GM21717 (cell line): ENCODE measurements around the gene HTR1D.

Source experiments
- ATAC-seq: cut with Tn5 transposase; IDR thresholded peaks from one replicate; pipeline ENCODE4 v1.9.1; 2021; ENCODE audit warnings: mild to moderate bottlenecking, moderate library complexity; ENCODE audit not compliant: unreplicated experiment

The HTR1D gene

DNA sequence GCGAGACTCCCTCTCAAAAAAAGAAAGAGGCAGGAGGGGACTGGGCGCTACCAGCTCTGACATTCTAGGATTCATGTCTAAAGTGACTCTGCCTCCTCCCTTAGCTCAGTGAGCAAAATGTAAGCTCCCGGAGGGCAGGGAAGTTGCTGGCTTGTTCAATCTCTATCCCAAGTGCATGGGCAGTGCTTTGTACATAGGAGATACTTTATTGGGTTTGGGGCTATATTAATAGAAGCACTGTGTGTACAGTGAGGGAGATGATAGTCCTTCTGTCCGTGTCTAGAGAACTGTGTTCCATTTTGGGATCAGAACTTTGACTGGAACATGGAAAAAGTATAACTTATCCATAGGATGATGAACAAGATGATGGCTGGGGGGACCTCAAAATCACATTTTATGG is 31.9 kb downstream of the HTR1D start:
- no peak for ATAC-seq

DNA sequence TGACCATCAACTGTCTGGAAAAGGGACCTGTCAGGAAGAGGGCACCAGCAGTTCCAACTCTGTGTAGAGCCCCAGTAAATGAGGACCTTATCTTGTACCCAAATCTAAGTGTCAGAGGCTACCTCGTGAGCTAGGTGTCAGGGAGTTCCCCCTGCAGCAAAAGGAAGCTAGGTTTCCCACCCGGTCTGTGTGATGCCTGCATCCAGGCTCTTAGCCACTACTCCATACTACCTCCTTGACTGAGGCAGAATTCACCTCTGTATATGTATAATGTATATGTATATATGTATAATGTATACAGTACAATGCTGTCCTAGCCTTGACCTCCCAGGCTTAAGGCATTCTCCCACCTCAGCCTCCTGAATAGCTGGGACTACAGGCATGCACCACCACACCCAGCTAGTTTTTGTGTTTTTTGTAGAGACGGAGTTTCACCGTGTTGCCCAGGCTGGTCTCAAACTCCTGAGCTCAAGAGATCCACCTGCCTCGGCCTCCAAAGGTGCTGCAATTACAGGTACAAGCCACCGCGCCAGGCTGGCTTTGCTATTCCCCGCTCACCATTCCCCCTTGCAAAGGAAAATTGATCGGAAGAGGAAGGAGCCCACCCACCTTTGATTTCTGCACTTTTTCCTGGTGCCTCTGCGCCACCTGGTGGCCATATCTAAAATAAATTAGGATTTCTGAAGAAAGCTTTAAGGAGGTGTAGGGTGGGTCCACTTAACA is 32.9 kb downstream of the HTR1D start:
- no peak for ATAC-seq

DNA sequence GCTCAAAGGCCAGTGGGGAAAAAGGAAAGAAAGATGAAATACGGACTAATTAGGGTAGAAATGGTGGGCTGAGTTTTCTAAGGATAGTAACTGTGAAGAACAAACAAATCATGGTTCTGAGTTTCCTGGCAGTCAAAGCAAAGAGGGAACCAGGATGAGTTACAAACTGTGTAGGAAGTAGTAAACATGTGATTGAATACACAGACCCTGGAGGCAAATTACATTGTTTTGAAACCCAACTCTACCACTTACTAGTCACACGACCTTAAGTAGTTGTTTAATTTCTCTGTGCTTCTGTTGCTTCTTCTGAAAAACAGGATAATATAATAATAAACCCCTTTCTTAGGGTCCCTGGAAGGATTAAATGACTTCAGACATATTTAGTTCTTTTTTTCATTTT is 37.4 kb downstream of the HTR1D start:
- ATAC-seq, result no peak

DNA sequence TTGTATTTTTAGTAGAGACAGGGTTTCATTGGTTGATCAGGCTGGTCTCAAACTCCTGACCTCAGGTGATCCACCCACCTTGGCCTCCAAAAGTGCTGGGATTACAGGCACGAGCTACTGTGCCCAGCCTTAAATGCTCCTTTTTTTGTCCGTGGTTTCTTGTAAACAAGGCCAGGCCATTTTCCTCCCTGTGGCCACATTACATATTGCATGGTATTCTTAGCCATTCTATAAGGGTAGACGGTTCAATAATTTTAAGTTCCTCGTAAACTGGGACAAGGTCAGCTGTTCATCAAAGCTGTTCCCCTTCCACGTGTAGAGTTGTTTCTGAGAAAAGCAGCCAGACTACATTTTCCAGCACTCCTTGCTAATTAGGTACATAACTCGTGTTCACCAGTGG is 38.4 kb downstream of the HTR1D start:
- no peak for ATAC-seq

DNA sequence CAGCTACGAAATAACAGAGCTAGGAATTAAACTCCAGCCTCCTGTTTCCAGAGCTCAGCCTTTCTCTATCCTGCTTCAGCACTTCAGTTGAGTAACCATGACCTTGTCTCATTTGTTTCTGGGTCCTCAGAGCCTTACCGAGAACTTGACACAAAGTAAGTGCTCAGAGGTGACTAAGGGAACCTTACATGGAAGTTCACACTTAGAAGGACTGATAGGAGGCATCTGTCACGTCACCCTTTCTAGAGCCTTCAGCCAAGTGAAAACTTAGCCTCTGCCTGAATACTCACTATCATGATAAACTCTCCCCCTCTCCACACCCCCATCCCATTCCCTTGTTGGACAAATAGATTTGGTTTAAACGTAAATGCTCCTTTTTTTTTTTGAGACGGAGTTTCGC is 38.9 kb downstream of the HTR1D start:
- ATAC-seq, result no peak

DNA sequence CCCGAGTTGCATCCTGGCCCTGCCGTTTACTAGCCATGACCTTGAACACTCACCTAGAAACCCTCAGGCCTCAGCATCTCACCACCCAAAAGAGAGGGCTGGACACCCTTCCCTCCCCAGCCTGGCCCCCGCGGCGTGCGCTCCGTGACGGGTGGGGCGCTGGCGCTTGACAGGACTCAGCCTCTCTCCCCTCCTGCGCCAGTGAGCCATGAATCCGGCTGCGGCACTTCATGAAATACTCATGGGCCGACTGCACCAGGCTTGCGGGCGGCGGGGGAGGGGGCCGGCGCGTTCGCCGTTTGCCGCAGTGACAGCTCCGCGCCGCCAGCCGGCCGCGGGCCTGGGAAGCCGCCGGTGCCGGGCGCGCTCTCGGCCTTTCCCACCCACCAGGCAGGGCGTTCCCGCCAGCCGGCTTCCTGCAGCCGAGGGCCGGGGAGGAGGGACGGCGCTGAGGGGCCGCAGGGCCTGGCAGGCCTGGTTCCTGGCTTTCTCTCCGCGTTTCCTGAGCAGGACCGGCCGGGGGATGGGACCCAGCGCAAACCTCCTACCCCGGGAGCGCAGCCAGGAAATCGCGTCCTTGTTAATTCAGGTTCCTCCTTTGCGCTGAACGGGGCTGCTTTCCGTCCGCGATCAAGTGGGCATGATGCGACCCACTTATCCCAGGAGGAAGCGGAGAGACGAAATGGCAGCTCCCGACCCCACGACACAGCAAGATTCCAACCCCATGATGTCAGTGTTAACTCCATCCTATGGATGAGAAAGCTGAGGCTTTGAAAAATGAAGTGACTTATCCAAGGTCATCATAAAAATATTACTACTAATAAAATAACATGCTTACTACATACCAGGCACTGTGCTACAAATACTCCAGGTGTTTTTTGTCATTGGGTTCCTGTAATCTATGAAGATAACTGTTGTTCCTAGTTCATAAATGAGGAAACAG is 39.6 kb downstream of the HTR1D start:
- ATAC-seq, result no peak

DNA sequence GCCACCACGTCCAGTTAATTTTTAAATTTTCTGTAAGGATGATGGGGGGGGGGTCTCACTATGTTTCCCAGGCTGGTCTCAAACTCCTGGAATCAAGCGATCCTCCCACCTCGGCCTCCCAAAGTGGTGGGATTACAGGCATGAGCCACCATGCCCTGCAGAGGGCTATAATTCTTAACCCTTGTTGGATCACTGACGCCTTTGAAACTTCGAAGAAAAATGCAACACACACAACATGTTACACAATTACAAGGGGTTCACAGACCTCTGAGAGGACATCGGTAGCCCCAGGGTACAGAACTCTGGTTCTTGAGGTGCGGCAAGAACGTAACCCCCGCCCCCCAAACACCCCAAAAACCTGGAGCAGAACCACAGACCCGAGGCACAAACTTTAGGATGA is 40.3 kb downstream of the HTR1D start:
- no peak for ATAC-seq

DNA sequence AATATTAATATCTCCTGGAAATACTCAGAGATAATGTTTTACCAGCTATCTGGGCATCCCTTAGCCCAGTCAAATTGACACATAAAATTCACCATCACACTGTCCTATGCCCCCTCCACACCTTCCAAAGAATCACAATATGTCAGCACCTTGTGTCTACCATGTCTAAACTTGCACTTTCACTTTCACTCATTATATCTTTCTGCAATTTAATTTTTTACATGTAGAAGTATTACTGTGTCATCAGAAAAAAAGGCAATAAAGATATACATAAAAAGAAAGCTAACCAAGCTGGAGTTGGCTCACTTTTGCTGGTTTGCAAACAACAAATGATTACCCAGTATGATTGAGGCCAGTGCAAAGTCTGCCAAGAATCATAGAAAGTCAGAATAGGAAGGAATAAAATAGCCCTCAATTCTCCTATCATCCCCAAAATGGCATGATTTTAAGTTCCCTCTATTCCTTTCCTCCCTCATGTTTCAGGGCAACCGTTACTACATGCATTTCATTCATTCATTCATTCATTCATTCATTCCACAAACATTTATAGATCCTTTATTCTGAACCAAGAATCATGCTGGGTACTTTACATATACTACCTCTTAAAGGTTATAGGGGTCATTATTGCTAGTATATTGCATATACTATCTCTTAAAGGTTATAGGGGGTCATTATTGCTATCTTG is 42.7 kb downstream of the HTR1D start:
- no peak for ATAC-seq

DNA sequence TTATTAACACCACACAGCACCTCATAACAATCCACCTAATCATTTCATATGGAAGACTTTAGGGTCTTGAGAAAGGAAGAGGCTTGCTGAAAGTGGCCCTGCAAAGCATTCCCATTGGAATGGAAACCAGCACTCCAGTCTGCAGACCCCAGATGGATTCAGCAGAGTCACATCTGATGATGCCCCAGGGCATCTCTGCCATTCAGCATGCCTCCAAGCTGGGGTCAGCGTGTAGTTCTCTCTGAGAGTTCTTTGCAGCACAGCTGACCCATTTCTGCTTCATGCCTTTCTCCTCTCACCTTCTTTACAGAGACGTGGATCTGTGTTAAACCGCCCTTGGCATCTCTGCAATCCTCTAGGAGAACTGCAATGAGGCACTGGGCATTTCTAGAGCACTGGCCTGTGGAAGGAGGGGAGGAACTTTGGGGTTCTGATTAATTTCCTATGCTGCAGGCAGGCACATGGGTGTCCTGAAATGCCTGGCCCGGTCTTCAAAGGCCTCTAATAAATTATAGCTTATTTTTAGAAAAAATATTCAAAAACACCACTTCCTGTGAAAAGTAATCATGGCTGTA is 46.0 kb downstream of the HTR1D start:
- ATAC-seq, result no peak

DNA sequence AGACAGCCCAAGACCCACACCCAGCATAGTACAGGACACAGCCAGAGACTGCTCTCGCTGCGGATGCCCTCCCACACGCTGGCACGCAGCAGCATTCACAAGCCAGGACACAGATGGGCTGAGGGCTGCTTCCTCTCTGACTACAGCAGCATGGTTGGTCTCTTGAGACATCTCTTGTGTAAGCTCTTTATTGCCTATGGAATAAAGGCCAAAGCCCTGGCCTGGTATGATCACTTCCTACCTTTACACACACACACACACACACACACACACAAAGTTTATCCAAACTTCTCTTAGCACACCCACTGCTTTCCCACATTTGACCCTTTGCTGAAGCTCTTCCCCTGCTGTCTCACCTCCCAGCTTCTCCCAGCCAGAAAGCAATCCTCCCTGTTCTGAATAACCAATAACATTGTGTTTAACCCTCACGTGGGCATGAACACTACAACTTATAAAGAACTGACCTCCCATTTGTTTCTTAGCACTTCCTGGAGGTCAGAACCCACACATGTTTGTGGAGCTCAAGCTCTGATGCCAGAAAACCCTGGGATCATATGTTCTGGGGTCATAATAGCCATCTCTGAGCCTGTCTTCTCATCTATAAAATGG is 47.5 kb downstream of the HTR1D start:
- ATAC-seq, result no peak

DNA sequence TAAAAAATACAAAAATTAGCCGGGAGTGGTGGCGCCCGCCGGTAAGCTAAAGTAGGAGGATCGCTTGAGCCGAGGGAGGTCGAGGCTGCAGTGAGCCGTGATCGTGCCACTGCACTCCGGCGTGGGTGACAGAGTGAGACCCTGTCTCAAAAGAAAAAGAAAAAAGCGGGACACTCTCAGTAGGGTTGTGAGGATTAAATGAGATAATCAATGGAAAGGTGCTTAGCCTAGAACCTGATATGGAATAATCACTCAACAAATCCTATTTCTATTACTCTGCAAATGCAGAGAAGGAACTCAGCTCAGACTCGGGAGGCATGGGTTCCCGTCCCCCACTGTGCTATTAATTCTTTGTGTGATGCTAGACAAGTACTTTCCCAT is 48.1 kb downstream of the HTR1D start:
- no peak for ATAC-seq

DNA sequence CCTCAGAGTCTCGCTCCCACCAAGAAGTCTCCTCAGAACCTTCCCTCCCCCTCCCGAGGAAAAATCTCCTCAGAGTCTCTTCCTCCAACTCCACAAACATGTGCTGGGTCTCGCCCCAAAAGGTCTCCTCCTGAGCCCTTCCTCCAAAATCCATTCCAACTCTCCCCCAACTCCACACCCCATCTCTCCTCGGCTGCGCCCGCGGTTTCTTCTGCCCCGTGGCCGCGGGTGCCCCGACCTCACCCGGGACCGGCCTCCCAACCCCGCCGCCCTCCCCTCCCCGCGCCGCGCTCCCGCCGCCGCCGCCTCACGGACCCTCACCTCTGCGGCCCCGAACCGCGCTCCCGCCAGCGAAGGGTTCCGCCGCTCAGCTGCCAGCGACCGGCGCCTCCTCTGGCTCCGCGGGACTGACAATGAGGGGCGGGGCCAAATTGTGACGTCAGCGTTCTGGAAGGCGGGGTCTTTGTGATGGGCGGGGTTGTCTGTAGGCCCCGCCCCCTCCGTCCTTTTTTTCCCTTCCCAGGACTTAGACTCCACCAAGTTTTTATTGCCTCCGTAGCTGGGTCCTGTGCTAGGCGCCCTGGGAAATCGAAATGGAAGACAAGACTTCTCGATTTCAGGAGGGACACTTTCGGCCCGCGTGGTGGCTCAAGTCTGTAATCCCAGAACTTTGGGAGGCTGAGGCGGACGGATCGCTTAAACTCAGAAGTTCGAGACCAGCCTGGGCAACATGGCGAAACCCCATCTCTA is 48.7 kb downstream of the HTR1D start, which contains the start of gene LUZP1:
LUZP1 (minus strand) TSS at position 412 of the 750 bp plus-strand sequence.
- peak; percentile 59 for ATAC-seq

DNA sequence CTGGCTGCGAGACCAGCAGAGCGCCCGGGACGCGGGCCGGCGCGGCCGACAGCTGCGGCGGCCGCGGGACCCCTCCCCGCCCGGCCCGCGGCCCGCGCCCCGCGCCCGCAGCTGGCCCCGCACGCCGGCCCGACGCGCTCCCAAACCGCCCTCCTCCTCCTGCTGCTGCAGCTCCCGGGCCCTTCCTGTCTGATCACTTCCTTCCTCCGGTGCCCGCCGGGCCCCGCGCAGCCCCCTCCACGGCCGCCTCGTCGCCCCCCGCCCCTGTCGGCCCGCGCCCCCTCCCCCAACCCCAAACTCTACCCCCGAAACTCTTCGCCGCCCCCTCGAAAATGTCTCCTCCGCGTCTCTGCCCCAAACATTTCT is 49.2 kb downstream of the HTR1D start:
- ATAC-seq, result no peak

DNA sequence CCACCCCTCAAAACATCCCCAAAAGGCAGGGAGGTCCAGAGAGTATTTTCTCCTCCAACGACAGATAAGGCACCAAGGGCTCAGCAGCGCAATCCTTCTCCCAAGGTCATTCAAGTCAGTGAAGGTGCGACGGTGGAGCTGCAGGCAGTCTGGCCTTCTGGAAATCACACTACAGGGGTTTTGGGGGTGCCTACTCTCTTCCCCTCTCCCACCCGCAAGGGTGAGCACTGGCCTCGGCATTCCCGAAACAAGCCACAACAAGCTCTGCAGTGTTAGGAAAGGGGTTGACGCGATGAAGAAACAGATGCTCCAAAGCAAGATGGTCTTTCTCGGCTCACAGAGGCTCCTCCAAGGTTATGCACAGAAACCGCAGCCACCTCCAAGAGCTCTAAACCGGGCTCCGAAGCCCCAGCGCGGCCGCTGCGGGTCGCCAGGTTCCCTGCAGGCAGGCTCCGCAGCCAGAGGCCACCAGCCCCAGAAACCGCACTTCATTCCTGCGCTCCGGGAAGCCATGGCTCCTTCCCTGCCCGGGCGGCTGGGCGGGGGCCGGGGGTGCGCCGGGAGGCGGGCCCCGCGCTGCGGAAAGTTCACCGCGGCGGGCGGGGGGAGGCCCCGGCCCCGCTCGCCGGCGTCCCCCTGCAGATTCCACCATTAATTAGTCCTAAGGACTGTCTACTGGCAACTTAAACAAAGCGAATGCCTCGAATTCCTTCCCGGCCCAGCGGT is 49.8 kb downstream of the HTR1D start:
- no peak for ATAC-seq

DNA sequence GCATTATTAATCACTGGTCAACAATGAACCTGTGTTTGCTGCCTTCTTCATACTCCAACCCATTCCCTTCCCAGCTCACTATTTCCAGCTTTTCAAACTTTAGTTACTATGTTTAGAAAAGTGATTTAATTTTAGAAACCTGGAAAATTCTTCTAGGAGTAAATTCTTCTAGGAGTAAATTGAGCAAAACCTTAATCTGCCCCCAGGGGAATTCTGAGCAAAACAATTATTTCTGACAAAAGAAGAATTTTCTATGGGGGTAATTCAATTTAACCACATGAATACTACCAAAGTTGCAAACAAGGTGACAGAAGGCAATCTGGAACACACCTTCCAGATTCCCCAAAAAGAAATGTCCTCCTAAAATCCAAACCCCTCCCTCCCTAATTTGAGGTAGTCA is 50.4 kb downstream of the HTR1D start:
- no peak for ATAC-seq

DNA sequence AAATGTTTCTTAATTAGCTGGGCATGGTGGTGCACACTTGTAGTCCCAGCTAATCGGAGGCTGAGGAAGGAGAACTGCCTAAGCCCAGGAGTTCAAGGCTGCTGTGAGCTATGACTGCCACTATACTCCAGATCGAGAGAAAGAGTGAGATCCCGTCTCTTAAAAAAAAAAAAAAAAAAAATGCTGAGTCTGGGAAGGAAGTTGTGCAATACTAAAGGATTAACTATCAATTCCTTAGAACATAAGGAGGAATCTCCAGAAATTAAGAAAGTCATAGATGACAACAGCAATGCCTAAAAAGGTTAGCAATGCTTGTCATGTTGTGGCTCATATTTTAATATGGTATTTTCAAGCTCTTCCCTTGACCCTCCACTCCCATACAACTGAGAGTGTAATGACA is 53.9 kb downstream of the HTR1D start:
- no peak for ATAC-seq

DNA sequence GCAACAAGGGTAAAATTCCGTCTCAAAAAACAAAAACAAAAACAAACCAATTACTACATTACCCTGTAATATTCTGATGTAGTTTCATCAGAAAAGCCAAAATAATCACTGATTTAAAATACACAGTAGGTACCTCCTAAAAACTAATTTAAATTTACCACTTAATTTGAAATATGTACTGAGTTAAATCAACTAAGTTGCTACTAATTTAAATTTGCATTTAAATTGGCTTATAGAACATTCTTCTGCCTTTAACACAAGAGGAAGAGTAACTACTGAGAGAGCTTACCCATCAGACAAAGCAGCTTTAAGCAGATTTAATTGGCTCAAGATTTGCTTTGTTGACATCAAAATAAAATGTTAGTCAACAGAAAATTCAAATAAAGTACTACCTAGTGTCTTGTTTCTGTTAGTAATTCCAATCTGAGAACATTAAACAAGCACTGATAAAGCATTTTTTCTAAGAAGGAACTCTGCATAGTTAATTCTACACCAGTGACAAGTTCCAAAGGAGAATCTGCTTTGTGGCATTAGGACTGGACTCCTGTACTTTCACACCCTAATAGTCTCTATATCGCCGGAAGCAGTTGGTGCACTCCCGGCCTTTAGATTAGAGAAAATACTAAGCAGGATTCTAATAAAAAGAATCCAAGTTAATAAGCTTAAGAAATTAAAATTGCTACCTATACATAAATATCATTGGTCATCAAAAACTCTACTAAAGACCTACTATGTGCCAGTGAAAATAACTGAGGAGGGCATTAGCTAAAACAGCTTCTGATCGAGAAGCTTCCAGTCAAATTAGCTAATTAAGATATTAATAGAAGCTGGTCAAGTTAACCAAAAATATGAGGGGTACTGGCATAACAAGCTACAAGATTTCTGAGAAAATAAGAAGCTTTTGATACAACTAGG is 57.1 kb downstream of the HTR1D start:
- no peak for ATAC-seq

DNA sequence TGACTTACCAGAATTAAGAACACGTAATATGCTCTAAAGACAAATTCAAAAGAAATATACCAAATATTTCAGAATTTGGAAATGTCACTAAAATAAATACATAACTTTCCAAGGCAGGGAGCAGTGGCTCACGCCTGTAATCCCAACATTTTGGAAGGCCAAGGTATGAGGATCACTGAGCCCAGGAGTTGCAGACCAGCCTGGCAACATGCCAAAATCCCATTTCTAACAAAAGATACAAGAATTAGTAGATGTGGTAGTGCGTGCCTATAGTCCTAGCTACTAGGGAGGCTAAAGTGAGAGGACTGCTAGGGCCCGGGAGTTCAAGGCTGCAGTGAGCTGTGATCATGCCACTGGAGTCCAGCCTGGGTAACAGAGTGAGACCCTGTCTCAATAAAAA is 60.4 kb downstream of the HTR1D start:
- ATAC-seq, result no peak
